CD14-positive monocyte (primary cell): Measurements from ENCODE around the gene INO80B. TPM values are rescaled to one million over a fixed set of nuclear protein-coding genes. Genes with fewer than 3 reads are reported as not detected.
"Not testable (repeated sequence)": the region's sequence is repeated elsewhere in the genome, so short reads cannot be mapped to it uniquely, and the experiment has no call there.

ENCODE experiments used
- DNase-seq, 3 donors: peaks; one replicate each; pipeline ENCODE4 v3.0.0-alpha.2; 2011 to 2022
- H2AFZ ChIP-seq: 2 replicates; pipeline ENCODE4 v1.6.0; 2012; ENCODE audit warnings: mild to moderate bottlenecking, low read depth, low read length, inconsistent platforms; ENCODE audit not compliant: insufficient read depth, poor library complexity, severe bottlenecking
- H3K27ac ChIP-seq, 2 donors: 1 replicate in 1 of 2; 2 replicates in 1 of 2; pipeline ENCODE4 v1.5.1; 2012 to 2013; ENCODE audit warnings: low read length in 2 of 2, control low read depth in 1 of 2, inconsistent platforms in 1 of 2, low read depth in 1 of 2, mild to moderate bottlenecking in 1 of 2
- H3K27me3 ChIP-seq, 2 donors: one replicate each; pipeline versions ENCODE4 v1.6.0 to v1.6.1; 2011 to 2013; ENCODE audit warnings: low read length in 2 of 2; ENCODE audit not compliant: control insufficient read depth in 2 of 2, insufficient read depth in 2 of 2
- H3K36me3 ChIP-seq, 2 donors: replicated peaks in 1 of 2; 1 replicate in 1 of 2; 2 replicates in 1 of 2; pipeline versions ENCODE4 v1.5.1 to v1.6.1; 2012 to 2013; ENCODE audit warnings: low read length in 2 of 2, control low read depth in 1 of 2, inconsistent platforms in 1 of 2, mild to moderate bottlenecking in 1 of 2; ENCODE audit not compliant: insufficient read depth in 2 of 2, control insufficient read depth in 1 of 2
- H3K4me1 ChIP-seq, 2 donors: 1 replicate in 1 of 2; 2 replicates in 1 of 2; pipeline versions ENCODE4 v1.5.1 to v1.6.1; 2012 to 2013; ENCODE audit warnings: low read length in 2 of 2, control low read depth in 1 of 2, inconsistent platforms in 1 of 2, mild to moderate bottlenecking in 1 of 2, moderate library complexity in 1 of 2; ENCODE audit not compliant: insufficient read depth in 2 of 2, control insufficient read depth in 1 of 2
- H3K4me2 ChIP-seq: replicated peaks from 2 replicates; pipeline ENCODE3; 2012; ENCODE audit warnings: low read length, moderate library complexity, mild to moderate bottlenecking; ENCODE audit not compliant: poor library complexity, severe bottlenecking; ENCODE audit errors: extremely low read depth
- H3K4me3 ChIP-seq, 3 experiments: fragments of 200-600 bp in 1 of 3; sonication (generic) in 1 of 3; replicated peaks in 1 of 3; 1 replicate in 2 of 3; 2 replicates in 1 of 3; pipeline ENCODE4 v1.5.1; 2011 to 2013; ENCODE audit warnings: low read length in 3 of 3, mild to moderate bottlenecking in 3 of 3, control low read depth in 2 of 3, low read depth in 2 of 3, inconsistent platforms in 1 of 3, moderate library complexity in 1 of 3
- H3K79me2 ChIP-seq: 2 replicates; pipeline ENCODE4 v1.6.0; 2012; ENCODE audit warnings: mild to moderate bottlenecking, control low read depth, inconsistent platforms, low read length, moderate library complexity; ENCODE audit not compliant: insufficient read depth
- H3K9ac ChIP-seq: 2 replicates; pipeline ENCODE4 v1.6.0; 2017; ENCODE audit warnings: low read length, mild to moderate bottlenecking; ENCODE audit not compliant: insufficient read depth, poor library complexity, severe bottlenecking
- H3K9me3 ChIP-seq, 2 donors: replicated peaks in 1 of 2; 1 replicate in 1 of 2; 2 replicates in 1 of 2; pipeline versions ENCODE4 v1.5.1 to v1.6.1; 2012 to 2013; ENCODE audit warnings: low read length in 2 of 2, control low read depth in 1 of 2; ENCODE audit not compliant: control insufficient read depth in 1 of 2, insufficient read depth in 1 of 2
- H4K20me1 ChIP-seq: 2 replicates; pipeline ENCODE4 v1.6.0; 2012; ENCODE audit warnings: mild to moderate bottlenecking, low read length, control low read depth, moderate library complexity; ENCODE audit not compliant: insufficient read depth
- H3K27ac Mint-ChIP-seq, 7 donors: one replicate each; pipeline ENCODE4 v1.8.0; 2020; ENCODE audit warnings: mild to moderate bottlenecking in 7 of 7, mixed read lengths in 7 of 7, moderate library complexity in 6 of 7, inconsistent platforms in 2 of 7
- H3K27me3 Mint-ChIP-seq, 3 donors: one replicate each; pipeline ENCODE4 v1.8.0; 2021 to 2022; ENCODE audit warnings: low read depth in 3 of 3, mild to moderate bottlenecking in 3 of 3, mixed read lengths in 3 of 3, moderate library complexity in 3 of 3, inconsistent platforms in 1 of 3
- H3K36me3 Mint-ChIP-seq, 2 donors: one replicate each; pipeline ENCODE4 v1.8.0; 2020; ENCODE audit warnings: mixed read lengths in 2 of 2, inconsistent platforms in 1 of 2, mild to moderate bottlenecking in 1 of 2
- H3K4me1 Mint-ChIP-seq: one replicate; pipeline ENCODE4 v1.8.0; 2020; ENCODE audit warnings: mild to moderate bottlenecking, mixed read lengths
- H3K4me3 Mint-ChIP-seq, 2 donors: one replicate each; pipeline ENCODE4 v1.8.0; 2020; ENCODE audit warnings: mild to moderate bottlenecking in 2 of 2, mixed read lengths in 2 of 2, moderate library complexity in 1 of 2
- H3K9me3 Mint-ChIP-seq, 7 donors: one replicate each; pipeline ENCODE4 v1.8.0; 2020 to 2022; ENCODE audit warnings: mixed read lengths in 7 of 7, mild to moderate bottlenecking in 6 of 7, moderate library complexity in 6 of 7, inconsistent platforms in 2 of 7
- CTCF ChIP-seq: fragments of 200-600 bp; IDR thresholded peaks from one replicate; pipeline ENCODE4 v1.8.0; 2022; ENCODE audit warnings: antibody characterized with exemption, mild to moderate bottlenecking
- WGBS: methylation state at CpG from one replicate; pipeline ENCODE4 v1.1.5; 2013; ENCODE audit warnings: missing lambda C conversion rate; ENCODE audit not compliant: insufficient coverage; 5-methylcytosine and 5-hydroxymethylcytosine counted together
- intact Hi-C, 2 donors: fragments of 100-400 bp; cut with micrococcal nuclease; formaldehyde crosslinking; loops; one replicate each; pipeline versions ENCODE4 v1.15.0 to v1.15.1; 2023
- polyA plus RNA-seq, 3 donors: library from polyadenylated mRNA; depleted of rRNA in 1 of 3; unstranded in 2 of 3; stranded (reverse) in 1 of 3; fragments of 300-500 nt in 2 of 3; fragments of >200 nt in 1 of 3; fragmentation: Illumina TruSeq in 2 of 3; gene quantifications; 1 replicate in 2 of 3; 2 replicates in 1 of 3; pipeline ENCODE4 v1.2.3, GENCODE V29; 2012 to 2021

INO80B gene
- polyA plus RNA-seq, 3 donors, result 4.8 to 48.7 (median 4.8) TPM

- Histone ChIP-seq H3K9me3 (no peaks in the 10 kb centered on the region), H4K20me1 (peaks cover 6% of the 10 kb centered on the region), H3K36me3 (peaks cover 19 to 24% of the 10 kb centered on the region in 2 donors), H2AFZ (peak overlapping the region; percentile 83), H3K79me2 (peaks cover 13% of the 10 kb centered on the region), H3K27ac (peak overlapping the region in 1 of 2 donors; percentile 93), H3K4me1 (peaks cover 14 to 23% of the 10 kb centered on the region in 2 donors), H3K27me3 (no peaks in the 10 kb centered on the region), H3K9ac (peak overlapping the region; percentile 79), H3K4me2 (peak overlapping the region; percentile 94), H3K4me3 (peak overlapping the region; percentile 51 to 86 (median 53))
- DNase-seq, result no peak
- Mint-ChIP-seq H3K27ac (peak overlapping the region in 4 of 7 donors; percentile 43 to 75 (median 70)), H3K36me3 (peaks cover 18 to 24% of the 10 kb centered on the region in 2 donors), H3K4me1 (peaks cover 27% of the 10 kb centered on the region), H3K9me3 (peaks cover 0 to 3% (median 0%) of the 10 kb centered on the region in 7 donors), H3K4me3 (peak overlapping the region; percentile 91 to 97), H3K27me3 (no peaks in the 10 kb centered on the region)
- 18% methylated on average over 11 of the region's 13 CpGs for whole genome bisulfite sequencing
- intact Hi-C loops, result no loop called here
- no peak for TF ChIP-seq CTCF
These were observed 9.5 kb downstream of the INO80B start for GRCh38 chr2:74464406-74464805.

GRCh38 chr2:74470742-74471141 is 15.9 kb downstream of the INO80B start:
- Mint-ChIP-seq H3K4me1 (peaks cover 24% of the 10 kb centered on the region), H3K36me3 (peaks cover 19 to 28% of the 10 kb centered on the region in 2 donors), H3K27ac (peak overlapping the region in 1 of 7 donors; percentile 60)
- 100% methylated on average over 9 of the region's 12 CpGs for WGBS
- Histone ChIP-seq H3K36me3 (peaks cover 14 to 16% of the 10 kb centered on the region in 2 donors), H3K79me2 (peaks cover 13% of the 10 kb centered on the region), H3K4me1 (peaks cover 25 to 32% of the 10 kb centered on the region in 2 donors)
- H3K4me3 Mint-ChIP-seq, H3K4me3 ChIP-seq, intact Hi-C loops, H2AFZ ChIP-seq, H3K27me3 ChIP-seq, H3K27ac ChIP-seq, DNase-seq, H3K9me3 Mint-ChIP-seq, H4K20me1 ChIP-seq, H3K9ac ChIP-seq, H3K27me3 Mint-ChIP-seq, H3K4me2 ChIP-seq, H3K9me3 ChIP-seq: not testable (repeated sequence)
